ENCODE data around the gene NOMO2. TPM values are rescaled to one million over a fixed set of nuclear protein-coding genes. Genes with fewer than 3 reads are reported as not detected.
"Not testable (repeated sequence)": the region's sequence is repeated elsewhere in the genome, so short reads cannot be mapped to it uniquely, and the experiment has no call there.

The NOMO2 gene
- polyA plus RNA-seq, 3 donors: 47.8 to 147 (median 53.5) TPM

- WGBS, 3 donors: 79 to 100% (median 81%) methylated on average over 1 of the region's 1 CpG
- no peak overlapping the region for H3K27ac ChIP-seq (ENCODE audit: low read depth, low read length)
These were observed 21.0 kb upstream of the NOMO2 start for GRCh38 chr16:18582902-18583301.

DNA sequence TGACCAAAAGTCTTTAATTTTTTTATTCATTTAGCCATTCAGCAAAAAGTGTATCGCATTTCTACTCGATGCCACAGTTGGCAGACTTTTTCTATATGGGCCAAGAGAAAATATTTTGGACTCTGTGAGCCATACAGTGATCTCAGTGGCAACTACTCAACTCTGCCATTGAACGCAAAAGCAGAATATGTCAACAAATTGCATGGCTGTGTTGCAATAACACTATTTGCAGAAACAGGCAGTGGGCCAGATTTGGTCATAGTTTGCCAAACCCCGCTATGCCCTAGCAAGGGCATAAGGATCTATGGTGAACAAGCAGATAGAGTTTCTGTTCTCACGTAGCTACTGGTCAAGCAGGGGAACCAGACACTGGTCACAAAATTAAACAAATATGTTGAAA is 18.5 kb upstream of the NOMO2 start:
- WGBS, 3 donors: 46 to 73% (median 65%) methylated on average over 3 of the region's 5 CpGs
- not testable (repeated sequence) for H3K27ac ChIP-seq (ENCODE audit: low read depth, low read length)

DNA sequence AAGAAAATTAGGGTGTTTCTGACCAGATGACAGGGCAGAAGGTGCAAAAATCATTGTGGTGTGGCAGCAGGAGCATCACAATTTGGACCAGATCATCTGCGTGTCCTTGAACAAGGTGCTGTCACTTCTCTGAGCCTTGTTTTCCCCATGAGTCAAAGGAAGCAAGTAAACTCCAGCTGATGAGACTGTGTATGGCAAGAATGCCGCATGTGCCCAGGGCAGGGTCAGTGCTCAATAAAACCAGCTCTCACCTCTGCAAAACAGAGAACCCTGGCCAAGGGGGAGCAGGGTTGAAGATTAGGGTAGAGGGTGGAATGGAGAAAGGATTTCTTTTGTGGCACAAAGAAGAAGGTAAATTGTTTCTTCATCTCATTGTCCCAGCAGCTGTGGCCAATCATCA is 17.4 kb upstream of the NOMO2 start:
- not testable (repeated sequence) for H3K27ac ChIP-seq (ENCODE audit: low read depth, low read length)
- 94 to 100% (median 100%) methylated on average over 2 of the region's 2 CpGs for WGBS, 3 donors

DNA sequence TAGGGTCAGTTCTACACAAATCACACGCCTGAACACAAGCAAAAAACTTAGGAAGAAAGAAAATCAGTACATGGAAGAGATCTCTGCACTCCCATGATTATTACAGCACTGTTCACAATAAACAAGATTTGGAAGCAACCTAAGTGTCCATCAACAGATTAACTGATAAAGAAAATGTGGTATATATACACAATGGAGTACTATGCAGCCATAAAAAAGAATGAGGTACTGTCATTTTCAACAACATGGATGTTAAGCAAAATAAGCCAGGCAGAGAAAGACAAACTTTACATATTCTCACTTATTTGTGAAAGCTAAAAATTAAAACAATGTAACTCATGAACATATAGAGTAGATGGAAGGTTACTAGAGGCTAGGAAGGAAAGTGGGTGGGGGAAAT is 16.0 kb upstream of the NOMO2 start:
- WGBS, 3 donors: 97 to 100% (median 97%) methylated on average over 1 of the region's 1 CpG
- H3K27ac ChIP-seq (ENCODE audit: low read depth, low read length): not testable (repeated sequence)

GRCh38 chr16:18575945-18576344 is 14.0 kb upstream of the NOMO2 start:
- WGBS, 3 donors: 50 to 72% (median 69%) methylated on average over 1 to 2 of the region's 2 CpGs
- not testable (repeated sequence) for H3K27ac ChIP-seq (ENCODE audit: low read depth, low read length)

GRCh38 chr16:18575298-18575917 is 13.5 kb upstream of the NOMO2 start:
- not testable (repeated sequence) for H3K27ac ChIP-seq (ENCODE audit: low read depth, low read length)
- WGBS, 3 donors: 88 to 92% (median 89%) methylated on average over 9 of the region's 13 CpGs

GRCh38 chr16:18573887-18574286 is 12.0 kb upstream of the NOMO2 start:
- H3K27ac ChIP-seq (ENCODE audit: low read depth, low read length): not testable (repeated sequence)
- WGBS, 3 donors: 95 to 100% (median 100%) methylated on average over 1 to 3 of the region's 7 CpGs

- WGBS, 3 donors: 86 to 93% (median 88%) methylated on average over 4 to 8 of the region's 8 CpGs
These were observed 11.1 kb upstream of the NOMO2 start for GRCh38 chr16:18572973-18573372.

GRCh38 chr16:18571307-18571850 is 9.5 kb upstream of the NOMO2 start:
- H3K27ac ChIP-seq (ENCODE audit: low read depth, low read length): not testable (repeated sequence)
- WGBS, 3 donors: 0 to 9% (median 0%) methylated on average over 4 to 8 of the region's 13 CpGs

More at GRCh38 chr16:18572973-18573372, 11.1 kb upstream of the NOMO2 start:
- H3K27ac ChIP-seq (ENCODE audit: low read depth, low read length): not testable (repeated sequence)

DNA sequence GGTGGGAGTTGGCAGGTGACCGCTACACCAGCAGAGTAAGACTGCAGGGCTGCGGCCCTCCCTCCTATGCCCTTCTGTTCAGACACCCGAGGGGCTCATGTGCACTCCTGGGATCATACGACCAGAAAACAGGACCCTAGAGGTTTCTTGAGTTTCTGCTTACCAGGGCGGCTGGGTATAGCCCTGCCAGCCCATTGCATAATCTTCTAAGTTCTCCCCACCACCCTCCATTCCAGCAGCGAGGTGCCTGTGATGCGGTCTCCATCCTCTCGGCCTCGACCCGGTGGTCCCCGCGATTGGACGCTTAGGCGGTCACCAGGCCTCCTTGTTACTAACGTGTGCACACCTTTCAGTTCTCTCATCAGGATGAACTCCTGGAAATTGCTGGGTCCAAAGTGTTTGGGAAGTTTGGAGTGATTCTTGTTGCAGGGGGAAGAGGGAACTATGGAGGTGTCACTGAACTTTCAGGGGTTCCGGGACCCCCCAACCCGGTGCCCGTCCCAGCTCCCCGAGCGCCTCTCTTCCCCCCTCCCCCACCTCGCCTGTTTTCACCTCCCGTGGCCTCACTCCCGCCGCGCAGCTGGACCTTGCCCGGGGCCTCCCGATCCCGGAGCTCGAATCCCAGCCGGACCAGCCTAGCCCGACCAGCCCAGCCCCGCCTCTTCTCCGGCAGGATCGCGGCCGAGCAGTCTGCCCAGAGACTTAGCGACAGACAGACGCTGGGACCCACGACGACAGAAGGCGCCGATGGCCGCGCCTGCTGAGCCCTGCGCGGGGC is 8.8 kb upstream of the NOMO2 start:
- not testable (repeated sequence) for H3K27ac ChIP-seq (ENCODE audit: low read depth, low read length)
- 11 to 20% (median 11%) methylated on average over 12 to 23 of the region's 46 CpGs for WGBS, 3 donors

DNA sequence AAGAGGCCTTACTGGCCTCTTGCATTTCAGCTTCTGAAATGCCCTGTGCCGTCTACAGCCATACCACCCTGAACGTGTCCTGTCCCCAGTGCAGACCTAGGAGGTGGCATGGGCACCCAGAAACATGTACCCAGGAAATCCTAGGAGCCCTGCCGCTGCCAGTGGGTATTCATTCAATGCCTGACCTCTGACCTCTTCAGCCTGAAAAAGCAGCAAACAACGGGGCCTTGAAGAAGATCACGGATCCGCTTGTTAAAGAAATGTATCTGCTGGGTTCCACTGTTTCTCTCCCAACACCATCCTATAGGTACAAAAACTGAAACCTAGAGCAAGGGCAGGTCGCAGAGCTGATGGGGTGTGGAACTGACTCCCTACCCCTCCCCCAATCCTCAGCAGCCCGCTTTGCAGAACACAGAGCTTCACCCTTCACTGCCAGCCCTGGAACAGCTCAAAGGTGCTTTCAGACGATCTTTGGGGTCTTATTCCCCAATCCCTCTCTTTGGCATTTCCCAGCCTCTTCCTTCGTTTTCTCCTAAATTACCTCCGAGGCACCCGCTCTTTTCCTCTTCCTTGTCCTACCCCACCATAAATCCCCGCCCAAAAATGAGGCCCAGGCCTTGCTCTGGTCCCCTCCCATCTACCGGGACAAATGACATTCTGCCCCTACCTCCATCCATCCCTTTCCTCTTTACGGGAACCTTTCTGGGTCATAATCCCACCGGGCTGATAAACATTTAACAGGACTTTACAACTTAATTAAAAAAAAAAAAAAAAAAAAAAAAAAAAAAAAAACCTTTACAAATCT is 1.3 kb downstream of the NOMO2 start:
- H3K27ac ChIP-seq (ENCODE audit: low read depth, low read length): not testable (repeated sequence)
- WGBS, 3 donors: 25 to 59% (median 40%) methylated on average over 8 to 14 of the region's 16 CpGs

- H3K27ac ChIP-seq (ENCODE audit: low read depth, low read length): not testable (repeated sequence)
- WGBS, 3 donors: 100% methylated on average over 1 of the region's 5 CpGs; no CpG with 5 or more reads in 2 of the 3 donors
These were observed 8.2 kb downstream of the NOMO2 start for GRCh38 chr16:18553671-18554070.

- H3K27ac ChIP-seq (ENCODE audit: low read depth, low read length): not testable (repeated sequence)
- 66 to 89% (median 87%) methylated on average over 4 of the region's 6 CpGs for WGBS, 3 donors
These were observed 14.5 kb downstream of the NOMO2 start for GRCh38 chr16:18547382-18547781.

- WGBS, 3 donors: no CpG with 5 or more reads among the region's 5 CpGs
- not testable (repeated sequence) for H3K27ac ChIP-seq (ENCODE audit: low read depth, low read length)
These were observed 15.0 kb downstream of the NOMO2 start for GRCh38 chr16:18546853-18547252.

GRCh38 chr16:18544232-18545081 is 17.4 kb downstream of the NOMO2 start:
- 36 to 78% (median 70%) methylated on average over 3 to 6 of the region's 6 CpGs for WGBS, 3 donors
- not testable (repeated sequence) for H3K27ac ChIP-seq (ENCODE audit: low read depth, low read length)

GRCh38 chr16:18541912-18542311 is 20.0 kb downstream of the NOMO2 start:
- no CpG with 5 or more reads among the region's 5 CpGs for WGBS, 3 donors
- H3K27ac ChIP-seq (ENCODE audit: low read depth, low read length): not testable (repeated sequence)

- 48 to 72% (median 69%) methylated on average over 2 of the region's 3 CpGs for WGBS, 3 donors
These were observed 24.9 kb downstream of the NOMO2 start for GRCh38 chr16:18537004-18537403.

More at GRCh38 chr16:18537004-18537403, 24.9 kb downstream of the NOMO2 start:
- not testable (repeated sequence) for H3K27ac ChIP-seq (ENCODE audit: low read depth, low read length)

Measured in adipose tissue (tissue), 3 donors.